B cell (primary cell): ENCODE measurements around the gene RARS2. TPM values are rescaled to one million over a fixed set of nuclear protein-coding genes. Genes with fewer than 3 reads are reported as not detected.

Experiments used
- ATAC-seq: fragments of 200-7000 bp; cut with Tn5 transposase; one replicate; pipeline ENCODE4 v1.10.0; 2021; ENCODE audit warnings: low read depth, mild to moderate bottlenecking, moderate number of reproducible peaks, moderate library complexity
- CTCF ChIA-PET: fragments of 350-600 bp; sonication (Branson Sonifier 250); formaldehyde crosslinking; loops from one replicate; lab custom pipeline; 2021; ENCODE audit warnings: antibody characterized with exemption, inconsistent platforms; lab: Charles Lee
- POLR2A ChIA-PET: fragments of 350-600 bp; sonication (Branson Sonifier 250); formaldehyde crosslinking; loops from one replicate; lab custom pipeline; 2021; ENCODE audit warnings: antibody characterized with exemption; lab: Charles Lee
- DNase-seq: peaks from one replicate; pipeline ENCODE4 v3.0.0; 2013
- H2AFZ ChIP-seq: 2 replicates; pipeline ENCODE4 v1.6.1; 2012; ENCODE audit warnings: mild to moderate bottlenecking, low read depth, low read length; ENCODE audit not compliant: insufficient read depth, poor library complexity, severe bottlenecking
- H3K27ac ChIP-seq, 2 donors: 1 replicate in 1 of 2; 2 replicates in 1 of 2; pipeline ENCODE4 v1.5.1; 2012 to 2013; ENCODE audit warnings: low read length in 2 of 2, mild to moderate bottlenecking in 2 of 2, moderate library complexity in 1 of 2
- H3K27me3 ChIP-seq, 4 experiments: fragments of 200-600 bp in 1 of 4; sonication (generic) in 1 of 4; replicated peaks in 1 of 4; 1 replicate in 2 of 4; 2 replicates in 2 of 4; pipeline versions ENCODE4 v1.6.1 to v1.7.0; 2013 to 2016; ENCODE audit warnings: low read length in 3 of 4, mild to moderate bottlenecking in 2 of 4, mixed read lengths in 1 of 4, moderate library complexity in 1 of 4; ENCODE audit not compliant: insufficient read depth in 4 of 4, control insufficient read depth in 3 of 4; ENCODE audit errors: control extremely low read depth in 1 of 4
- H3K36me3 ChIP-seq, 2 experiments: replicated peaks in 1 of 2; 1 replicate in 1 of 2; 2 replicates in 1 of 2; pipeline versions ENCODE4 v1.6.1 to v1.7.1; 2013; ENCODE audit warnings: low read length in 1 of 2; ENCODE audit not compliant: insufficient read depth in 2 of 2, control insufficient read depth in 1 of 2; ENCODE audit errors: control extremely low read depth in 1 of 2, extremely low read depth in 1 of 2
- H3K4me1 ChIP-seq, 2 donors: fragments of 200-600 bp in 1 of 2; sonication (generic) in 1 of 2; 1 replicate in 1 of 2; 2 replicates in 1 of 2; pipeline versions ENCODE4 v1.5.1 to v1.6.1; 2013 to 2017; ENCODE audit warnings: low read length in 2 of 2; ENCODE audit not compliant: control insufficient read depth in 2 of 2, insufficient read depth in 2 of 2
- H3K4me2 ChIP-seq: replicated peaks from 2 replicates; pipeline ENCODE3; 2012; ENCODE audit warnings: mild to moderate bottlenecking, low read depth, low read length; ENCODE audit not compliant: poor library complexity, severe bottlenecking
- H3K4me3 ChIP-seq, 5 experiments: fragments of 200-600 bp in 1 of 5; sonication (generic) in 1 of 5; 1 replicate in 3 of 5; 2 replicates in 2 of 5; pipeline versions ENCODE4 v1.5.1 to v1.7.0; 2011 to 2016; ENCODE audit warnings: low read length in 4 of 5, mild to moderate bottlenecking in 4 of 5, low read depth in 2 of 5, control low read depth in 1 of 5, moderate library complexity in 1 of 5; ENCODE audit not compliant: insufficient read depth in 1 of 5; ENCODE audit errors: control extremely low read depth in 1 of 5, extremely low read depth in 1 of 5
- H3K79me2 ChIP-seq: fragments of 200-600 bp; sonication (generic); one replicate; pipeline ENCODE4 v1.6.0; 2016; ENCODE audit warnings: low read length; ENCODE audit not compliant: control insufficient read depth, insufficient read depth
- H3K9ac ChIP-seq: fragments of 200-600 bp; sonication (generic); 2 replicates; pipeline ENCODE4 v1.6.1; 2017; ENCODE audit warnings: mild to moderate bottlenecking, low read length, moderate library complexity
- H3K9me3 ChIP-seq, 3 donors: one replicate each; pipeline versions ENCODE4 v1.6.1 to v1.7.1; 2013; ENCODE audit warnings: low read length in 2 of 3; ENCODE audit not compliant: control insufficient read depth in 2 of 3, insufficient read depth in 1 of 3; ENCODE audit errors: control extremely low read depth in 1 of 3
- H4K20me1 ChIP-seq: 2 replicates; pipeline ENCODE4 v1.6.0; 2012; ENCODE audit warnings: mild to moderate bottlenecking, low read length; ENCODE audit not compliant: insufficient read depth, control insufficient read depth, poor library complexity, severe bottlenecking
- H3K27ac Mint-ChIP-seq: one replicate; pipeline ENCODE4 v1.8.0; 2021; ENCODE audit warnings: mixed read lengths
- H3K27me3 Mint-ChIP-seq: one replicate; pipeline ENCODE4 v1.8.0; 2021; ENCODE audit warnings: mixed read lengths
- H3K4me1 Mint-ChIP-seq: one replicate; pipeline ENCODE4 v1.8.0; 2021; ENCODE audit warnings: mixed read lengths
- H3K4me3 Mint-ChIP-seq: one replicate; pipeline ENCODE4 v1.8.0; 2021; ENCODE audit warnings: mixed read lengths
- H3K9me3 Mint-ChIP-seq: one replicate; pipeline ENCODE4 v1.8.0; 2022; ENCODE audit warnings: mixed read lengths; ENCODE audit not compliant: insufficient read depth
- CTCF ChIP-seq: fragments of 200-600 bp; IDR thresholded peaks from one replicate; pipeline ENCODE4 v1.8.0; 2022; ENCODE audit warnings: antibody characterized with exemption, mild to moderate bottlenecking
- EZH2 ChIP-seq: IDR thresholded peaks from 2 replicates; pipeline ENCODE4 v1.6.1; 2012; ENCODE audit warnings: borderline replicate concordance, low read depth, mild to moderate bottlenecking, moderate library complexity, low read length; ENCODE audit not compliant: insufficient read depth, poor library complexity, severe bottlenecking
- intact Hi-C: fragments of 100-400 bp; cut with micrococcal nuclease; formaldehyde crosslinking; loops from one replicate; pipeline ENCODE4 v1.10.0; 2022
- polyA plus RNA-seq: library from polyadenylated mRNA; depleted of rRNA; stranded (reverse); fragments of >200 nt; gene quantifications from 2 replicates; pipeline ENCODE4 v1.2.3, GENCODE V29; 2012
- total RNA-seq, 2 donors: library from RNA; stranded (reverse); fragments of 120-200 nt in 1 of 2; gene quantifications; 1 replicate in 1 of 2; 2 replicates in 1 of 2; pipeline versions ENCODE4 v1.2.3 to v1.2.4, GENCODE V29; 2013 to 2022

RARS2 gene
- total and polyA plus RNA-seq, 2 donors (not counting 1 experiment from before 2014, with no cell fraction given) = 7.1 to 38.7 TPM

- Histone ChIP-seq H3K4me2 (no peak overlapping the region), H3K4me1 (no peaks in the 10 kb centered on the region), H3K9ac (no peak overlapping the region), H2AFZ (no peak overlapping the region), H3K27me3 (no peaks in the 10 kb centered on the region), H3K36me3 (peaks cover 15 to 71% of the 10 kb centered on the region in 2 experiments), H3K27ac (no peak overlapping the region), H3K4me3 (no peak overlapping the region), H3K9me3 (no peaks in the 10 kb centered on the region), H4K20me1 (no peaks in the 10 kb centered on the region), H3K79me2 (no peaks in the 10 kb centered on the region)
- no peak overlapping the region for H3K27ac Mint-ChIP-seq
- H3K4me3 Mint-ChIP-seq = no peak overlapping the region
- no peaks in the 10 kb centered on the region for H3K27me3 Mint-ChIP-seq
- DNase-seq = no peak
- TF ChIP-seq EZH2 (no peak), CTCF (no peak)
- no peaks in the 10 kb centered on the region for H3K9me3 Mint-ChIP-seq
- intact Hi-C loops = no loop called here
- ChIA-PET POLR2A (no interaction called here), CTCF (interaction anchor here (0.9 kb wide), 1 partner anchor 9 kb away, joined by 3 read pairs; no protein-coding TSS in a partner anchor)
- H3K4me1 Mint-ChIP-seq = no peaks in the 10 kb centered on the region
- no peak for ATAC-seq
Observed at GRCh38 chr6:87558446-87558845, 31.3 kb downstream of the RARS2 start.

- Histone ChIP-seq H3K27me3 (no peaks in the 10 kb centered on the region), H4K20me1 (no peaks in the 10 kb centered on the region), H3K4me1 (no peaks in the 10 kb centered on the region), H3K4me3 (no peak overlapping the region), H2AFZ (no peak overlapping the region), H3K4me2 (no peak overlapping the region), H3K27ac (no peak overlapping the region), H3K79me2 (no peaks in the 10 kb centered on the region), H3K9me3 (no peaks in the 10 kb centered on the region), H3K9ac (no peak overlapping the region), H3K36me3 (peaks cover 8 to 61% of the 10 kb centered on the region in 2 experiments)
- no peak for ATAC-seq
- POLR2A ChIA-PET = no interaction called here
- Mint-ChIP-seq H3K4me1 (no peaks in the 10 kb centered on the region), H3K27ac (no peak overlapping the region), H3K4me3 (no peak overlapping the region), H3K27me3 (no peaks in the 10 kb centered on the region), H3K9me3 (no peaks in the 10 kb centered on the region)
- DNase-seq = no peak
- CTCF ChIA-PET = no interaction called here
- intact Hi-C loops = no loop called here
- no peak for TF ChIP-seq CTCF
- no peak for TF ChIP-seq EZH2
Observed at GRCh38 chr6:87555506-87555905, 34.3 kb downstream of the RARS2 start.
